ENCODE data around the gene USP13.

DNA sequence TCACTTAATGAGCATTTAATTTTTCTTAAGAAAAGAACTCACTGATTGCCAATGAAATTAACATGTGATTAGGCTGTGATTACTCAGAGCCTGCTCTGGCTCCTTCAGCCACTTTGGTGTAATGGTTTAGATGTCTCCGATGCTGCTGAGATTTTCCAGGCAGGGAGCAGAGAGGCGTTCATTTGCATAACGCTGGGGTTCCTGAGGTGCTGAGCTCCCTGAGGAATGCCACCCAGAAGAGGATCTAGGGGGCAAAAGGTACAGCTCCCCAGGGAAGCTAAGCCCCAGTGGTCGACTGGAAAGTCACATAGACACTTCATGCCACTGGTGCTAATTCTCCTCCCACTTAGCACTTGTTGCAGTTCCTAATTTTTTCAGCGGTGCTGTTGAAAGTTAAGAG is 119.5 kb downstream of the USP13 start:
- no peak for TF ChIP-seq EZH2 (IDR thresholded peaks at IDR 0.05; ENCODE audit: low read depth, unreplicated experiment)
- TF ChIP-seq, protein P1, sequence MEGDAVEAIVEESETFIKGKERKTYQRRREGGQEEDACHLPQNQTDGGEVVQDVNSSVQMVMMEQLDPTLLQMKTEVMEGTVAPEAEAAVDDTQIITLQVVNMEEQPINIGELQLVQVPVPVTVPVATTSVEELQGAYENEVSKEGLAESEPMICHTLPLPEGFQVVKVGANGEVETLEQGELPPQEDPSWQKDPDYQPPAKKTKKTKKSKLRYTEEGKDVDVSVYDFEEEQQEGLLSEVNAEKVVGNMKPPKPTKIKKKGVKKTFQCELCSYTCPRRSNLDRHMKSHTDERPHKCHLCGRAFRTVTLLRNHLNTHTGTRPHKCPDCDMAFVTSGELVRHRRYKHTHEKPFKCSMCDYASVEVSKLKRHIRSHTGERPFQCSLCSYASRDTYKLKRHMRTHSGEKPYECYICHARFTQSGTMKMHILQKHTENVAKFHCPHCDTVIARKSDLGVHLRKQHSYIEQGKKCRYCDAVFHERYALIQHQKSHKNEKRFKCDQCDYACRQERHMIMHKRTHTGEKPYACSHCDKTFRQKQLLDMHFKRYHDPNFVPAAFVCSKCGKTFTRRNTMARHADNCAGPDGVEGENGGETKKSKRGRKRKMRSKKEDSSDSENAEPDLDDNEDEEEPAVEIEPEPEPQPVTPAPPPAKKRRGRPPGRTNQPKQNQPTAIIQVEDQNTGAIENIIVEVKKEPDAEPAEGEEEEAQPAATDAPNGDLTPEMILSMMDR (conservative IDR thresholded peaks at IDR 0.05; ENCODE audit: low read depth in 2 of 2), result no peak
- no peak for TF ChIP-seq POLR2AphosphoS5 (IDR thresholded peaks at IDR 0.05; ENCODE audit: low read depth)
- TF ChIP-seq, protein P2, sequence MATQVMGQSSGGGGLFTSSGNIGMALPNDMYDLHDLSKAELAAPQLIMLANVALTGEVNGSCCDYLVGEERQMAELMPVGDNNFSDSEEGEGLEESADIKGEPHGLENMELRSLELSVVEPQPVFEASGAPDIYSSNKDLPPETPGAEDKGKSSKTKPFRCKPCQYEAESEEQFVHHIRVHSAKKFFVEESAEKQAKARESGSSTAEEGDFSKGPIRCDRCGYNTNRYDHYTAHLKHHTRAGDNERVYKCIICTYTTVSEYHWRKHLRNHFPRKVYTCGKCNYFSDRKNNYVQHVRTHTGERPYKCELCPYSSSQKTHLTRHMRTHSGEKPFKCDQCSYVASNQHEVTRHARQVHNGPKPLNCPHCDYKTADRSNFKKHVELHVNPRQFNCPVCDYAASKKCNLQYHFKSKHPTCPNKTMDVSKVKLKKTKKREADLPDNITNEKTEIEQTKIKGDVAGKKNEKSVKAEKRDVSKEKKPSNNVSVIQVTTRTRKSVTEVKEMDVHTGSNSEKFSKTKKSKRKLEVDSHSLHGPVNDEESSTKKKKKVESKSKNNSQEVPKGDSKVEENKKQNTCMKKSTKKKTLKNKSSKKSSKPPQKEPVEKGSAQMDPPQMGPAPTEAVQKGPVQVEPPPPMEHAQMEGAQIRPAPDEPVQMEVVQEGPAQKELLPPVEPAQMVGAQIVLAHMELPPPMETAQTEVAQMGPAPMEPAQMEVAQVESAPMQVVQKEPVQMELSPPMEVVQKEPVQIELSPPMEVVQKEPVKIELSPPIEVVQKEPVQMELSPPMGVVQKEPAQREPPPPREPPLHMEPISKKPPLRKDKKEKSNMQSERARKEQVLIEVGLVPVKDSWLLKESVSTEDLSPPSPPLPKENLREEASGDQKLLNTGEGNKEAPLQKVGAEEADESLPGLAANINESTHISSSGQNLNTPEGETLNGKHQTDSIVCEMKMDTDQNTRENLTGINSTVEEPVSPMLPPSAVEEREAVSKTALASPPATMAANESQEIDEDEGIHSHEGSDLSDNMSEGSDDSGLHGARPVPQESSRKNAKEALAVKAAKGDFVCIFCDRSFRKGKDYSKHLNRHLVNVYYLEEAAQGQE (IDR thresholded peaks at IDR 0.05; ENCODE audit: unreplicated experiment), result no peak
- TF ChIP-seq CREB1 (CRISPR knock-in tag; IDR thresholded peaks at IDR 0.05; ENCODE audit: low read depth), result no peak
